Measurements from ENCODE around the gene RYR2. TPM values are rescaled to one million over a fixed set of nuclear protein-coding genes. Genes with fewer than 3 reads are reported as not detected.

The RYR2 gene
- polyA plus RNA-seq, 1 of the 3 experiments (the other 2 are of a cell fraction): under 0.01 TPM

DNA sequence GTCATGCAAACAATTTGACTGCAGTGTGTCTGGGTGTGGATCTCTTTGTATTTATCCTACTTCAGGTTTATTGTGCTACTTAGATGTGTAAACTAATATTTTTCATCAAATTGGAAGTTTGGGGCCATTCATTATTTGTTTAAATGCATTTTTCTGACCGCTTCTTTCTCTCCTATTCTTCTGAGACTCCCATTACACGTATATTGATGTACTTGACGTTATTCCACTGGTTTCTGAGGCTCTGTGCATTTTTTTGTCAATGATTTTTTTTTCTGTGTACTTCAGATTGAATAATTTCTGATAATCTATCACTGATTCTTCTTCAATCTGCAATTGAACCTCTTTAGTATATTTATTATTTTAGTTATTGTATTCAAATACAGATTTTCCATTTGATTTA is 276.8 kb downstream of the RYR2 start (continued):
- no peak for TF ChIP-seq MEF2A (IDR thresholded peaks at IDR 0.05; ENCODE audit: borderline replicate concordance, low read depth)

DNA sequence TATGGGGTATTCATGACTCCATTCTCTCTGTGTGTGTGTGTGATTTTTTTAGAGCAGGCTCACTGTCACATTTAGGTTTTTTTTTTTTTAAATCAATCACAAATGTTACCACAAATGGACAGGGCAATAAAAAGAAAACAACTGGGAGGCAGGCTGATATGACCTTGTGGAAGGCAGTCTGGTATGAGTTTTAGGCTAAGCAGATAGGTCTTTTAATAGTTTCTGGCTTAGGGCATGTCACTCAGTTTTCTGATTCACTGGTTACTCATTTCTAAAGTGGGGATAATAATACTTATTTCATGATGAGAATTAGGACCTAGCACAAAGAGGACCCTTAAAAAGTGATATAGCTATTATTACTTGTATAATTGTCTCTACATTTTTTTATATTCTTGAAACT is 278.9 kb downstream of the RYR2 start:
- no peak for TF ChIP-seq MEF2A (IDR thresholded peaks at IDR 0.05; ENCODE audit: borderline replicate concordance, low read depth)
- no peak for TF ChIP-seq POLR2AphosphoS5 (IDR thresholded peaks at IDR 0.05; ENCODE audit: low read depth, low read length)
- TF ChIP-seq EP300 (IDR thresholded peaks at IDR 0.05; ENCODE audit: borderline replicate concordance in 1 of 2, low read depth in 1 of 2, low read length in 1 of 2): no peak
- no peak for TF ChIP-seq RFX5 (IDR thresholded peaks at IDR 0.05; ENCODE audit: low read length)
- TF ChIP-seq, protein P1, sequence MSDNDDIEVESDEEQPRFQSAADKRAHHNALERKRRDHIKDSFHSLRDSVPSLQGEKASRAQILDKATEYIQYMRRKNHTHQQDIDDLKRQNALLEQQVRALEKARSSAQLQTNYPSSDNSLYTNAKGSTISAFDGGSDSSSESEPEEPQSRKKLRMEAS (IDR thresholded peaks at IDR 0.05; ENCODE audit: low read depth): no peak
- TF ChIP-seq YY1 (IDR thresholded peaks at IDR 0.05; ENCODE audit: low read depth): no peak
- no peak for TF ChIP-seq RCOR1 (IDR thresholded peaks at IDR 0.05; ENCODE audit: low read length)
- TF ChIP-seq GABPA (IDR thresholded peaks at IDR 0.05; ENCODE audit: low read depth): no peak
- TF ChIP-seq NRF1 (IDR thresholded peaks at IDR 0.05; ENCODE audit: low read depth, low read length): no peak
- no peak for TF ChIP-seq FOXM1 (IDR thresholded peaks at IDR 0.05; ENCODE audit: low read depth)
- Histone ChIP-seq H3K36me3 (replicated peaks in 1 of 2; ENCODE audit: control insufficient read depth in 1 of 2, insufficient read depth in 2 of 2, low read length in 1 of 2) (no peaks in the 10 kb centered on the region), H3K4me2 (no peak overlapping the region), H3K27ac (ENCODE audit: low read depth in 2 of 2, low read length in 1 of 2) (no peak overlapping the region), H3K79me2 (ENCODE audit: insufficient read depth) (no peaks in the 10 kb centered on the region), H3K9me2 (no peaks in the 10 kb centered on the region), H4K20me1 (ENCODE audit: insufficient read depth) (no peaks in the 10 kb centered on the region), H3K9me3 (no peaks in the 10 kb centered on the region), H3K27me3 (ENCODE audit: insufficient read depth) (no peaks in the 10 kb centered on the region), H3F3A (replicated peaks; ENCODE audit: insufficient read depth) (no peaks in the 10 kb centered on the region), H3K9ac (no peak overlapping the region), H3K4me1 (ENCODE audit: control insufficient read depth in 1 of 2, insufficient read depth in 2 of 2, low read depth in 1 of 2, low read length in 1 of 2) (no peaks in the 10 kb centered on the region), H2AFZ (ENCODE audit: low read depth) (no peak overlapping the region), H3K4me3 (ENCODE audit: low read depth in 2 of 2, low read length in 1 of 2) (no peak overlapping the region)
- ChIA-PET POLR2A (no interaction called here), CTCF (interaction anchor here (1.1 kb wide), 1 partner anchor 23 kb away, joined by 3 read pairs; no protein-coding TSS in a partner anchor)
- no peak for DNase-seq

DNA sequence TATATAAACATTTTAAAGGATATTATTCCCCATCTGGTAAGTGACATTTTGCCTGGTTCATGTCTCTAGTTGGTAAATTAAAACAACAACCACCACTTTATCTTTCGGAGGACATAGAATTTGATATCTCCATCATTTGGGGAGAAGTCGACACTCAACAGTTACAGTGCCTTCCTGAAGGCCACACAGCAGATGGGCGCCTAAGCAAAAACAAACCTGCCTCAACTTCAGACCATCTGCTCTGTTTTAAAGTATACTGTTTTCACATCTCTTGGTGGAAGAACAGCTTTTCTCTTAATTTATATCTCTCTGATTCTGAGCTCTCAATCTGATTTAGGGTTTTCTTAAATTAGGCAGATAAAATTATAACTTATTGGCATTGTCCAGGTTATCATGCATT is 282.2 kb downstream of the RYR2 start:
- 50% methylated on average over 3 of the region's 3 CpGs for WGBS (ENCODE audit: low lambda C conversion rate)
- DNase-seq: no peak
- Histone ChIP-seq H4K20me1 (ENCODE audit: insufficient read depth) (no peaks in the 10 kb centered on the region), H3F3A (replicated peaks; ENCODE audit: insufficient read depth) (no peaks in the 10 kb centered on the region), H3K9ac (no peak overlapping the region), H3K27ac (ENCODE audit: low read depth in 2 of 2, low read length in 1 of 2) (no peak overlapping the region), H3K36me3 (replicated peaks in 1 of 2; ENCODE audit: control insufficient read depth in 1 of 2, insufficient read depth in 2 of 2, low read length in 1 of 2) (no peaks in the 10 kb centered on the region), H3K4me3 (ENCODE audit: low read depth in 2 of 2, low read length in 1 of 2) (no peak overlapping the region), H3K9me3 (no peaks in the 10 kb centered on the region), H3K4me1 (ENCODE audit: control insufficient read depth in 1 of 2, insufficient read depth in 2 of 2, low read depth in 1 of 2, low read length in 1 of 2) (no peaks in the 10 kb centered on the region; a peak in 1 of 4 replicates), H3K9me2 (no peaks in the 10 kb centered on the region), H3K79me2 (ENCODE audit: insufficient read depth) (no peaks in the 10 kb centered on the region), H3K27me3 (ENCODE audit: insufficient read depth) (no peaks in the 10 kb centered on the region), H3K4me2 (no peak overlapping the region), H2AFZ (ENCODE audit: low read depth) (no peak overlapping the region)
- POLR2A ChIA-PET: no interaction called here
- CTCF ChIA-PET: no interaction called here
- TF ChIP-seq TCF12 (IDR thresholded peaks at IDR 0.05): no peak
- TF ChIP-seq, protein P2, sequence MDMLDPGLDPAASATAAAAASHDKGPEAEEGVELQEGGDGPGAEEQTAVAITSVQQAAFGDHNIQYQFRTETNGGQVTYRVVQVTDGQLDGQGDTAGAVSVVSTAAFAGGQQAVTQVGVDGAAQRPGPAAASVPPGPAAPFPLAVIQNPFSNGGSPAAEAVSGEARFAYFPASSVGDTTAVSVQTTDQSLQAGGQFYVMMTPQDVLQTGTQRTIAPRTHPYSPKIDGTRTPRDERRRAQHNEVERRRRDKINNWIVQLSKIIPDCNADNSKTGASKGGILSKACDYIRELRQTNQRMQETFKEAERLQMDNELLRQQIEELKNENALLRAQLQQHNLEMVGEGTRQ (IDR thresholded peaks at IDR 0.05; ENCODE audit: borderline replicate concordance, low read depth, low read length): no peak
- no peak for TF ChIP-seq GATA2 (CRISPR knock-in tag; IDR thresholded peaks at IDR 0.05)
- no peak for TF ChIP-seq RFX5 (IDR thresholded peaks at IDR 0.05; ENCODE audit: low read length)
- TF ChIP-seq FOSL2 (IDR thresholded peaks at IDR 0.05; ENCODE audit: borderline replicate concordance, low read depth): no peak
- TF ChIP-seq TAF1 (IDR thresholded peaks at IDR 0.05; ENCODE audit: borderline replicate concordance, low read depth, low read length): no peak
- no peak for TF ChIP-seq FOXM1 (IDR thresholded peaks at IDR 0.05; ENCODE audit: low read depth)
- TF ChIP-seq, protein P3, sequence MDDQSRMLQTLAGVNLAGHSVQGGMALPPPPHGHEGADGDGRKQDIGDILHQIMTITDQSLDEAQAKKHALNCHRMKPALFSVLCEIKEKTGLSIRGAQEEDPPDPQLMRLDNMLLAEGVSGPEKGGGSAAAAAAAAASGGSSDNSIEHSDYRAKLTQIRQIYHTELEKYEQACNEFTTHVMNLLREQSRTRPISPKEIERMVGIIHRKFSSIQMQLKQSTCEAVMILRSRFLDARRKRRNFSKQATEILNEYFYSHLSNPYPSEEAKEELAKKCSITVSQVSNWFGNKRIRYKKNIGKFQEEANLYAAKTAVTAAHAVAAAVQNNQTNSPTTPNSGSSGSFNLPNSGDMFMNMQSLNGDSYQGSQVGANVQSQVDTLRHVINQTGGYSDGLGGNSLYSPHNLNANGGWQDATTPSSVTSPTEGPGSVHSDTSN (IDR thresholded peaks at IDR 0.05): no peak
- TF ChIP-seq RCOR1 (IDR thresholded peaks at IDR 0.05; ENCODE audit: low read length): no peak
- TF ChIP-seq POLR2AphosphoS5 (IDR thresholded peaks at IDR 0.05; ENCODE audit: low read depth, low read length): no peak
- TF ChIP-seq, protein P4, sequence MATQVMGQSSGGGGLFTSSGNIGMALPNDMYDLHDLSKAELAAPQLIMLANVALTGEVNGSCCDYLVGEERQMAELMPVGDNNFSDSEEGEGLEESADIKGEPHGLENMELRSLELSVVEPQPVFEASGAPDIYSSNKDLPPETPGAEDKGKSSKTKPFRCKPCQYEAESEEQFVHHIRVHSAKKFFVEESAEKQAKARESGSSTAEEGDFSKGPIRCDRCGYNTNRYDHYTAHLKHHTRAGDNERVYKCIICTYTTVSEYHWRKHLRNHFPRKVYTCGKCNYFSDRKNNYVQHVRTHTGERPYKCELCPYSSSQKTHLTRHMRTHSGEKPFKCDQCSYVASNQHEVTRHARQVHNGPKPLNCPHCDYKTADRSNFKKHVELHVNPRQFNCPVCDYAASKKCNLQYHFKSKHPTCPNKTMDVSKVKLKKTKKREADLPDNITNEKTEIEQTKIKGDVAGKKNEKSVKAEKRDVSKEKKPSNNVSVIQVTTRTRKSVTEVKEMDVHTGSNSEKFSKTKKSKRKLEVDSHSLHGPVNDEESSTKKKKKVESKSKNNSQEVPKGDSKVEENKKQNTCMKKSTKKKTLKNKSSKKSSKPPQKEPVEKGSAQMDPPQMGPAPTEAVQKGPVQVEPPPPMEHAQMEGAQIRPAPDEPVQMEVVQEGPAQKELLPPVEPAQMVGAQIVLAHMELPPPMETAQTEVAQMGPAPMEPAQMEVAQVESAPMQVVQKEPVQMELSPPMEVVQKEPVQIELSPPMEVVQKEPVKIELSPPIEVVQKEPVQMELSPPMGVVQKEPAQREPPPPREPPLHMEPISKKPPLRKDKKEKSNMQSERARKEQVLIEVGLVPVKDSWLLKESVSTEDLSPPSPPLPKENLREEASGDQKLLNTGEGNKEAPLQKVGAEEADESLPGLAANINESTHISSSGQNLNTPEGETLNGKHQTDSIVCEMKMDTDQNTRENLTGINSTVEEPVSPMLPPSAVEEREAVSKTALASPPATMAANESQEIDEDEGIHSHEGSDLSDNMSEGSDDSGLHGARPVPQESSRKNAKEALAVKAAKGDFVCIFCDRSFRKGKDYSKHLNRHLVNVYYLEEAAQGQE (IDR thresholded peaks at IDR 0.05; ENCODE audit: low read depth, low read length): no peak
- no peak for TF ChIP-seq MXI1 (IDR thresholded peaks at IDR 0.05; ENCODE audit: low read depth, low read length)
- TF ChIP-seq, protein P5, sequence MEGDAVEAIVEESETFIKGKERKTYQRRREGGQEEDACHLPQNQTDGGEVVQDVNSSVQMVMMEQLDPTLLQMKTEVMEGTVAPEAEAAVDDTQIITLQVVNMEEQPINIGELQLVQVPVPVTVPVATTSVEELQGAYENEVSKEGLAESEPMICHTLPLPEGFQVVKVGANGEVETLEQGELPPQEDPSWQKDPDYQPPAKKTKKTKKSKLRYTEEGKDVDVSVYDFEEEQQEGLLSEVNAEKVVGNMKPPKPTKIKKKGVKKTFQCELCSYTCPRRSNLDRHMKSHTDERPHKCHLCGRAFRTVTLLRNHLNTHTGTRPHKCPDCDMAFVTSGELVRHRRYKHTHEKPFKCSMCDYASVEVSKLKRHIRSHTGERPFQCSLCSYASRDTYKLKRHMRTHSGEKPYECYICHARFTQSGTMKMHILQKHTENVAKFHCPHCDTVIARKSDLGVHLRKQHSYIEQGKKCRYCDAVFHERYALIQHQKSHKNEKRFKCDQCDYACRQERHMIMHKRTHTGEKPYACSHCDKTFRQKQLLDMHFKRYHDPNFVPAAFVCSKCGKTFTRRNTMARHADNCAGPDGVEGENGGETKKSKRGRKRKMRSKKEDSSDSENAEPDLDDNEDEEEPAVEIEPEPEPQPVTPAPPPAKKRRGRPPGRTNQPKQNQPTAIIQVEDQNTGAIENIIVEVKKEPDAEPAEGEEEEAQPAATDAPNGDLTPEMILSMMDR (IDR thresholded peaks at IDR 0.05): no peak
- no peak for TF ChIP-seq GABPA (IDR thresholded peaks at IDR 0.05; ENCODE audit: low read depth)
- TF ChIP-seq MEF2A (IDR thresholded peaks at IDR 0.05; ENCODE audit: borderline replicate concordance, low read depth): no peak

Measured in SK-N-SH (cell line).